Iris pigment epithelial cell (primary cell): ENCODE results near the gene ARHGEF39.

Experiments used
- DNase-seq: peaks from one replicate; pipeline ENCODE4 v3.0.0-alpha.2; 2011; ENCODE audit warnings: low read depth

ARHGEF39 gene

DNA sequence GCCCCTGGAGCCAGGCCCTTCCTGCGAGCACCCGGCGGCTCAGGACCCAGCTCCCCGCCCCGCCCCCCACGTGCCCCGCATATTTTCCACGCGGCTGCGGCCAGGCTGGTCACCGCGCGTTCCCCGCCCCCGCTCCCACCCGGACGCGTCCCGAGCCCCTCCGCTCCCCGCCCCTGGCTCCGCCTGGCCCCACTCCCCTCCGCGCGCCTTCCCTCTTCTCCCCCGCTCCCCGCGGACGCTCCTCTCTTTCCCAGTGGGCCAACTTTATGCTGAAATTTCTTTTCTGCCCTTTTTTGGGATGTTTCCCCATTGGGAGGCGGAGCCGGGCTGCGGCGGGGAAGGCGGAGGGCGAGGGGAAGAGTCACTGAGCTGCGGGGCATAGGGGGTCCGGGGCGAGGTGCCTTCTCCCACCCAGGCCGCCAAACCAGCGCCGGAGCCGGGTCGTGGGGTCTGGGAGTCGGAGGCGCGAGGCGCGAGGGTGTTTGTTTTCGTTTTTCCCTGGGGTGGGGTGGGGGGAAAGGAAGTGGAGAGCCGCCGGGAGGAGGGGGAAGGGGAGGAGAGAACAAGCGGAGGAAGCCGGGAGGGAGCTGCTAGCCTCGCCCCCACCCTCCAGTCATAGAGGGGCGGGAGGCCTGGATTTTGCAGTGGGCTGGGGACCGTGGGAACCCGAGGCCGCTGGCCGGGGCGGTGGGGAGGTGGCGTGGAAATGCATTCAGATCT lies 25.8 kb upstream of the ARHGEF39 start:
- DNase-seq: peak; percentile 76

GRCh38 chr9:35690294-35690613 lies 25.3 kb upstream of the ARHGEF39 start:
- DNase-seq: peak; percentile 82

DNA sequence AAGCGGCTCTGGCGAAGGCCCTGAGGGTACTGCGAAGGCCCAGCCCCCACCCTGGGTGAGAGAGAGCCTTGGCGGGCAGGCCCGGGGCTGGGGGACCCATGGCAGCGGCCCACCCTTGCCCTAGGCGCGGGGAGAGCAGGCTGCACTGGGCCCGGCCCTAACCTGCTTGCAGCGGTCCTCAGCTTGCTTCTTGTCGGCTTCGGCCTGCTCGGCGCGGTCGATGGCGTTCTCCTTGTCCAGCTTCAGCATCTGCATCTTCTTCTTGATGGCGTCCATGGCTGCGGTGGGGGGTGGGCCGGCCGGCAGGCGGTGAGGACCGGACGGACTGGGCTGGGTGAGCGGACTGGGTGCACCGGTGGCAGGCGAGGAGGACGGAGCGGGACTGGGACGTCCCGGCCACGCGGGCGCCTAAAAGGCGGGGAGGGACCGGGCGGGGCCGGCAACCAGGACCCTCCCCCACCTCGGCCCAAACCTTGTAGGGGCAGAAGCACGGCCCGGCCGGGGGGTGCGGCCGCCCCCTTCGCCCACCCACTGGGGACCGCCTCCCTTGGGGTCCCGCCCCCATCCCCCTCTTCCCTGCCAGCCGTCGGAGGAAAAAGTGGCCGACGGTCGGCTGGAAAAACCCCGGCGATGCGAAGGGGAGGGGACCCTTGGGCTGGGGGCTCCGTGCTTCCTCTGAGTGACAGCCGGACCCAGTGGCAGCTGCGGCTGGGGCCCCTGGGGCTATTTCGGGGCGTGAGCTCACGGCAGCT lies 24.7 kb upstream of the ARHGEF39 start, which contains the start of gene TPM2:
TSS of gene TPM2 (minus strand) at position 384 of the 752 bp plus-strand sequence. CDS start at position 276, 108 bp downstream.
- DNase-seq: peak; percentile 84

DNA sequence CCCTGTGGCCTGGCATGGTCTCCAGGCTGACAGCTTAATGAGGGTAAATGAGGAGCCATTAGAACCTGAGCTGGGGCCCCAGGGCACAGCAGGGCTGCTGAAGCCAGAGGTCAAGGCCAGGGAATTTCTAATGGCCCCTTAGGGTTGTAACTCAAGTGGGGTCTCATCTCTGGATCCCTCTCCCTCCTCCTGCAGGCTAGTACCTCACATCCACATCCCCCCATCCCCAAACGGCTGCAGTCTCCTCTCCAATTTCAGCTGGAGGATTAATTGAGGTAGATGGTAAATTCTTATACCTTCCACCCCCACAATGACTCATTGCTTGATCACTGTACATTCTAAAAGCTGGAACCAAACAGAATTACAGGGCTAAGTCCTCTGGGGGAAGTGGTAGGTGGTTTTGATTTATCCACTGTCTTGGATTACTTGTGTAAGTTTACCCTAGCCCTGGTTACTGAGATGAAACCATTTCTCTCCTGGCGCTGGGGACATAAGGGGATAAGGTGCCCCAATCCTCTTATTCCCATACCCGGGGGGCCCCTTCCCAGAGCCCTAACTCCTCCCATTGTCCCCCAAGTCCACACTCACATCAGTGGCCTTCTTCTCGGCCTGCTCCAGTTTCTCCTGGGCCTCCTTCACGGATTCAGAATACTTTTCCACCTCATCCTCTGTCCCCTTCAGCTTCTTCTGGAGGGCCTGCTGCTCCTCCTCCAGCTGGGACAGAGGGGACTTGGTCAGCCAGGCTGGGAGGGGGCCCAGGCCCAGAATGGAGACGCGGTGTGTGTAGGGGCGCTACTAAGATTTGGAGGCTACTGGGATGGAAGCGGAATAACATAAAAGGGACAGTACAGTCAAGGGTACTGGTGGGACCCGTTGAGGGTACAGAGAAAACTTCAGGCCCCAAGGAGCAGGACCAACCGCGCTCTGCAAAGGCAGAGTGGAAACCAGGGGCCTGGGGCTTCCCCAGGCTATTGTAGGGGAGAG lies 23.9 kb upstream of the ARHGEF39 start:
- DNase-seq: peak; percentile 88

- DNase-seq: no peak
These were observed 23.1 kb upstream of the ARHGEF39 start for GRCh38 chr9:35687972-35688557.

DNA sequence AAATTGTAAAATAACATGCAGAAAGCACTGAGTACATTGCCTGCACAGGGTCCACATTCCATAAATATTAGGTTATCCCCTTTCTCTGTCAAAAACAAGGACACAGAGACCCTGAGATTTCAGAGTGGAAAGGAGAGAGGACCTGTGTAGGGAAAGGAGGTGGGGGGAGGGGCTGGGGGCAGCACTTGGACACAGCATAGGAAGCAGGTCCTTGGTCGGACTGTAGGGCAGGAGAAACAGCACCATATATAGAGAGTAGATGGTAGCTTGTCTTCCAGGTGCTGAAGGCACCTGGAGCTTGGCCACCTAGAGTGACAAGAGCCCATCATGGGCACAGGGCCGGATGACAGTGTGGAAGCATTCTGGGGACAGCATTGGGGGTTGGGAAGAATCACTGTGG lies 22.3 kb upstream of the ARHGEF39 start:
- no peak for DNase-seq

GRCh38 chr9:35686222-35687203 lies 21.5 kb upstream of the ARHGEF39 start:
- DNase-seq: peak; percentile 55

DNA sequence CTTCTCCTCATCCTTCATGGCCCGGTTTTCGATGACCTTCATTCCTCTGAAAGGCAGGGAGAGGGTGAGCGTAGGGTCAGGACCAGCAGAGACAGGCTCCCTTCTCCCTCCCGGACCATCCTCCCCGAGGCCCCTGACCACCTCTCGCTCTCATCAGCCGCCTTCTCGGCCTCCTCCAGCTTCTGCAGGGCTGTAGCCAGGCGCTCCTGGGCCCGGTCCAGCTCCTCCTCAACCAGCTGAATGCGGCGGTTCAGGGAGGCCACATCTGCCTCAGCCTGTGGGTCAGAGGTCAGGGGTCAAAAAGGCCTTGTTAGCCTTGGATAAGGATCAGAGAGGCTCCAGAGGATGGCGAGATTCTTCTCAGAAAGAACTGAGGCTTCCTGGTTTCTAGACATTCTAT lies 20.5 kb upstream of the ARHGEF39 start:
- no peak for DNase-seq

- DNase-seq: no peak
These were observed 19.9 kb upstream of the ARHGEF39 start for GRCh38 chr9:35684921-35685320.

DNA sequence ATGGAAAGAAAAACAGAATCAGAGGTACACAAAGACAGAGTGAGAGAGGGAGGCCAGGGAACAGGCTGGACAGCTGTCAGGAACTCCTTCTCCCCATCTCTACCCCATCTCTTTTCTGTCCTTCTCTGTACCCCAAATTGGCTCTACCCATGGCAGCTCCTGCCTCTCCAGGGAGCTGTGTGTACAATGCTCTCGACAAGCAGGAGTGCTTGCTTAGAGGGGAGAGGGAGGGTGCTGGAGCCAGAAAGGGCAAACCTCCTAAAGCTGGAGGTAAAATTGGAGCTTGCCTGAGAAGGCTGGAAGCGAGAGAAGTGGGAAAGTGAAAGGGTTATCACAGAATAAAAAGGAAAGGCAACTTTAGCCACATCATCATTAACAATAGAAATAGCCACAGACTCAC lies 18.3 kb upstream of the ARHGEF39 start:
- DNase-seq: no peak

DNA sequence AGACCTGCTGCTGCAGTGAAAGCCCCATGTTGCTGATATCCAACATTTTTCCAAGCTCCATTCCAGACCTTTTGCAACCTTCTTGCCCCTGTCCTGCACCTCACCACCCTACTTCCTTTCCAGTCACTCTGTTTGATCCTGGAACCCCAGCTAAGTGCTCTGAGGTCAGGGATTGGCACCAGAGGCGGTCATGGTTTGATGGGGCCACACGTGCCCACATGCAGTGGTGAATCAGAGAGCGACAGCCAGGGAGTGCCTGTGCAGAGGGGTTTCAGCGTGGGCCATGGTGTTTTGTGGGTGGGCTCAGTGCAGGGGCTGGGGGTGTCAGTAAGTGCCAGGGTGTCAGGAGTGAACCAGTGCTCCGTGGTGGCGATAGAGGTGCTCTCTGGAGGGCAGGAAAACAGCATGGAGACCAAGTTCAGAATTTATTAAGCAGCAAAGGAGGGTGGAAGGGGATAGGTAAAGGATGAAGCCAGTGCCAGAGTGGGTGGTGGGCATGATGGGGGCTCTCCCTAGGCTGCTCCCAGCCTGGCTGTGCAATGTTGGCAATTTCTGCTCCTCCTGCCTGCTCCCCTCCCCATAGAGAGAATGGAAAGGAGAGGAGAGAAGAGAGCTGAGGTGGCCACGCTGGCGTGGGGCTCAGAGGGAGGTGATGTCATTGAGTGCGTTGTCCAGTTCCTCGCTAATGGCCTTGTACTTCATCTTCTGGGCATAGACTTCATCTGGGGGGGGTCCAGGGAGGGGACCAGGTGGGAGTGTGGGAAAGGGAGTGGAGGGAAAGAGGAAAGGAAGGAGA lies 17.7 kb upstream of the ARHGEF39 start:
- no peak for DNase-seq

- DNase-seq: no peak
These were observed 17.1 kb upstream of the ARHGEF39 start for GRCh38 chr9:35682051-35682450.

- DNase-seq: no peak
These were observed 16.5 kb upstream of the ARHGEF39 start for GRCh38 chr9:35681341-35682002.

DNA sequence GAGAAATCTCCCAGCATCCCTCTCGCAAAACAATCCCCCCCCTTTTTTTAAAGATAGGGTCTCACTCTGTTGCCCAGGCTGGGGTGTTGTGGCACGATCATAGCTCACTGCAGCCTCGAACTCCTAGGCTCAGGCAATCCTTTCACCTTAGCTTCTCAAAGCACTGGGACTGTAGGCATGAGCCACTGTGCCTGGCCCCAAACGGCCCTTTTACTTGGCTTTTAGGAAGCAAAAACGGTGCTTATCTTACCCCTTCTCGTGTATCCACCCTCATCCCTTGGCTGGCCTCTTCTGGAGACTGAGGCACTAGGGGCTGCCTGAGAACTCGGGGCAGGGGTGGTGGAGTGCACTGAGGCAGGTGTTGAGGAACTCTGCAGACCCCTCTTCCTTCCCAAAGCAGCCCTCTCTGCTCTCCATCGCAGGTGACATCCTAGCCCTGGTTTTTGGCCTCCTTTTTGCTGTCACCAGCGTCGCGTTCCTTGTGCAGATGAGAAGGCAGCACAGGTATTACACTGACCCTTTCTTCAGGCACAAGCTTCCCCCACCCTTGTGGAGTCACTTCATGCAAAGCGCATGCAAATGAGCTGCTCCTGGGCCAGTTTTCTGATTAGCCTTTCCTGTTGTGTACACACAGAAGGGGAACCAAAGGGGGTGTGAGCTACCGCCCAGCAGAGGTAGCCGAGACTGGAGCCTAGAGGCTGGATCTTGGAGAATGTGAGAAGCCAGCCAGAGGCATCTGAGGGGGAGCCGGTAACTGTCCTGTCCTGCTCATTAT lies 15.5 kb upstream of the ARHGEF39 start:
- DNase-seq: peak; percentile 72

GRCh38 chr9:35679766-35680330 lies 14.9 kb upstream of the ARHGEF39 start:
- DNase-seq: no peak

DNA sequence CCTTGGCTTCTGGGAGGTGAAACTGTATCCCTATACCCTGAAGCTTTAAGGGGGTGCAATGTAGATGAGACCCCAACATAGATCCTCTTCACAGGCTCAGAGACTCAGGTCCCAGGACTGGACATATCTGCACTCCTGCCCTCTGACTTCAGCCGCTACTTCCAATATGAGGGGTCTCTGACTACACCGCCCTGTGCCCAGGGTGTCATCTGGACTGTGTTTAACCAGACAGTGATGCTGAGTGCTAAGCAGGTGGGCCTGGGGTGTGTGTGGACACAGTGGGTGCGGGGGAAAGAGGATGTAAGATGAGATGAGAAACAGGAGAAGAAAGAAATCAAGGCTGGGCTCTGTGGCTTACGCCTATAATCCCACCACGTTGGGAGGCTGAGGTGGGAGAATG lies 14.1 kb upstream of the ARHGEF39 start:
- DNase-seq: no peak

DNA sequence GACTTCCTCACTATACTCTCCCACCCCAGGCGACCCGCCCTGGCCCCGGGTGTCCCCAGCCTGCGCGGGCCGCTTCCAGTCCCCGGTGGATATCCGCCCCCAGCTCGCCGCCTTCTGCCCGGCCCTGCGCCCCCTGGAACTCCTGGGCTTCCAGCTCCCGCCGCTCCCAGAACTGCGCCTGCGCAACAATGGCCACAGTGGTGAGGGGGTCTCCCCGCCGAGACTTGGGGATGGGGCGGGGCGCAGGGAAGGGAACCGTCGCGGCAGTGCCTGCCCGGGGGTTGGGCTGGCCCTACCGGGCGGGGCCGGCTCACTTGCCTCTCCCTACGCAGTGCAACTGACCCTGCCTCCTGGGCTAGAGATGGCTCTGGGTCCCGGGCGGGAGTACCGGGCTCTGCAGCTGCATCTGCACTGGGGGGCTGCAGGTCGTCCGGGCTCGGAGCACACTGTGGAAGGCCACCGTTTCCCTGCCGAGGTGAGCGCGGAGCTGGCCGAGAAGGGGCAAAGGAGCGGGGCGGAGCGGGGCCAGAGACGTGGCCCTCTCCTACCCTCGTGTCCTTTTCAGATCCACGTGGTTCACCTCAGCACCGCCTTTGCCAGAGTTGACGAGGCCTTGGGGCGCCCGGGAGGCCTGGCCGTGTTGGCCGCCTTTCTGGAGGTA lies 10.9 kb upstream of the ARHGEF39 start:
- DNase-seq: no peak

- DNase-seq: no peak
These were observed 10.2 kb upstream of the ARHGEF39 start for GRCh38 chr9:35675204-35675603.
